Right lobe of liver (tissue), 6 donors: ENCODE measurements around the gene CIART. TPM values are rescaled to one million over a fixed set of nuclear protein-coding genes. Genes with fewer than 3 reads are reported as not detected.
A peak's percentile ranks its signal among the peaks of the same experiment; 100 is the strongest.
"Not testable (repeated sequence)": the region's sequence is repeated elsewhere in the genome, so short reads cannot be mapped to it uniquely, and the experiment has no call there.

Experiments used
- ATAC-seq, 4 donors: fragments of 200-7000 bp; cut with Tn5 transposase; one replicate each; pipeline ENCODE4 v1.9.1; 2020; ENCODE audit warnings: mild to moderate bottlenecking in 4 of 4, moderate library complexity in 4 of 4
- DNase-seq, 3 donors: peaks; one replicate each; pipeline ENCODE4 v3.0.0-alpha.2; 2020
- H3K27ac ChIP-seq, 3 donors: fragments of 200-600 bp; one replicate each; pipeline ENCODE4 v1.8.0; 2022
- H3K27me3 ChIP-seq, 2 donors: fragments of 200-600 bp; one replicate each; pipeline ENCODE4 v1.8.0; 2022
- H3K36me3 ChIP-seq, 4 donors: fragments of 200-600 bp; sonication (generic) in 1 of 4; one replicate each; pipeline versions ENCODE4 v1.5.1 to v1.8.0; 2017 to 2022; ENCODE audit warnings: control low read depth in 1 of 4
- H3K4me1 ChIP-seq, 4 donors: fragments of 200-600 bp; sonication (generic) in 1 of 4; one replicate each; pipeline versions ENCODE4 v1.5.1 to v1.8.0; 2017 to 2022; ENCODE audit warnings: control low read depth in 1 of 4
- H3K4me3 ChIP-seq, 3 donors: fragments of 200-600 bp; one replicate each; pipeline ENCODE4 v1.8.0; 2022
- H3K9me3 ChIP-seq, 4 donors: fragments of 200-600 bp; sonication (generic) in 1 of 4; one replicate each; pipeline versions ENCODE4 v1.5.1 to v1.8.0; 2017 to 2022; ENCODE audit warnings: control low read depth in 1 of 4
- POLR2A ChIP-seq: fragments of 450-650 bp; IDR thresholded peaks from one replicate; pipeline ENCODE4 v1.6.1; 2017; ENCODE audit warnings: antibody characterized with exemption, mild to moderate bottlenecking
- WGBS: methylation state at CpG from one replicate; pipeline ENCODE4 v1.1.6; 2018; ENCODE audit warnings: low coverage, low lambda C conversion rate; ENCODE audit not compliant: insufficient coverage; ENCODE audit errors: missing lambda C conversion rate; 5-methylcytosine and 5-hydroxymethylcytosine counted together
- intact Hi-C, 2 donors: fragments of 100-400 bp; cut with DNase I; formaldehyde crosslinking; loops; one replicate each; pipeline versions ENCODE4 v1.11.2 to v1.14.1; 2022
- long read RNA-seq: library from polyadenylated mRNA; unstranded; transcript quantifications from one replicate; pipeline ENCODE4 v2.0.0, GENCODE V29; 2019
- total RNA-seq, 6 experiments: library from RNA; depleted of rRNA in 2 of 6; stranded (reverse); fragments of >200 nt in 2 of 6; fragmentation: NEBNext Ultra II Directional in 3 of 6; extraction: Animal tissue kit (Norgen Biotek cat#: 25700) in 3 of 6; gene quantifications; one replicate each; pipeline versions ENCODE4 v1.1.0 to v1.2.4, GENCODE V29; 2016 to 2023
- TF ChIP-seq, protein P1 (sequence below), 4 donors: fragments of 200-600 bp in 3 of 4; fragments of 450-650 bp in 1 of 4; IDR thresholded peaks; one replicate each; pipeline versions ENCODE4 v1.5.1 to v1.8.0; 2016 to 2022; ENCODE audit warnings: antibody characterized with exemption in 4 of 4, mild to moderate bottlenecking in 2 of 4
- donor health status: DM: no; HTN: yes; CAD: no.
- donor health status: DM: no; HTN: no; CAD: no.
- donor health status: DM: no; HTN: no; CAD: no.
- donor health status: DM: no; HTN: yes; CAD: no.
- donor health status: DM: no; HTN: yes; CAD: no.

CIART gene, protein sequence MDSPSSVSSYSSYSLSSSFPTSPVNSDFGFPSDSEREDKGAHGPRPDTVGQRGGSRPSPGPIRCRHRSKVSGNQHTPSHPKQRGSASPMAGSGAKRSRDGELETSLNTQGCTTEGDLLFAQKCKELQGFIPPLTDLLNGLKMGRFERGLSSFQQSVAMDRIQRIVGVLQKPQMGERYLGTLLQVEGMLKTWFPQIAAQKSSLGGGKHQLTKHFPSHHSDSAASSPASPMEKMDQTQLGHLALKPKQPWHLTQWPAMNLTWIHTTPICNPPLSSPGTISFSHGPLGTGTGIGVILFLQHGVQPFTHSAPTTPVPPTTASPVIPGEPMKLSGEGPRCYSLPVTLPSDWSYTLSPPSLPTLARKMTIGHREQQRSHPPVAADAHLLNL
- 1 to 10 TPM; 2.0 to 8.4 (median 4.4) TPM for total RNA-seq
- long read RNA-seq, partial matches to known transcripts = 0 of 1 reads
- long read RNA-seq, other reads (novel, unspliced or antisense) = 0 of 1 reads

DNA sequence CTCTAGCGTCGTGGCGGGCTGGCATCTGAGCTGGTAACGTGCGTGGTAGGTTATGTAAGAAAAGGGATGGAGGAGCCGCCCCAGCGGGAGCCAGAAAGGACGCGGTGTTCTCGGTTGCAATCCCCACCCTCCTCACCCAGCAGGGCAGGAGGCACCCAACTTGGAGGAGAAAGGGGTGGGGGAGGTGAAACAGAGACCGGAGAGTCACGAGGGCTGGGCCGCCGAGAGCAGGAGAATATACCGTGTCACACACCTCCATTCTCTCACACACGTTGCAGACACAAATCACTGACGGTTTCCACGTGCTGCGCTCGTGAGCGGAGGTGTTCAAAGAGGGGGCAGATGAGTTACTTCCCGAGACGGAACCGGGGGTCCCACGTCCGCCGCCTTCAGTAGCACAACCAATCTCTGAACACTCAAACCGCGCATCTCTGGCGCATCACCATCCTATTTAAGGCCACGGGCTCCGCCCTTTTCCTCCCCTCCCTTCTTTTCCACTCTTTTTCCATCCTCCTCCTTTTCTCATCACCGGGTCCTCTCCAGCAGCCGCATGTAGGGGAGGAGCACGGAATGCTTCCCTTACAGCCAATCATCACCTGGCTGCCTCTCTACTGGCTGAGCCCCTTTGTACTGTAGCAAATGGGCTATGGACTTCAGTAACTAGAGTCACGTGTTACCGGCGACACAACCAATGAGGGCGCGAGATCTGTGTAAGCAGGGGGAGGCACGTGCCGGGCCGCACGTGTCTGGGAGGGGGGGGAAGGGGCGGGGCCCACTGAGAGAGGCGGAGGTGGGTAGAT lies at the start of gene CIART:
CIART (plus strand) TSS at position 797 of the 800 bp plus-strand sequence. CDS start 714 bp downstream, outside the sequence.
- Histone ChIP-seq H3K27ac (peak within 1 kb of the TSS; percentile 36 to 86 (median 85)), H3K4me3 (peak within 1 kb of the TSS; percentile 35 to 62 (median 62)), H3K9me3 (no peaks in the 10 kb centered on the region), H3K27me3 (no peaks in the 10 kb centered on the region), H3K36me3 (peaks cover 0 to 5% (median 0%) of the 10 kb centered on the region in 4 donors), H3K4me1 (peaks cover 0 to 43% (median 13%) of the 10 kb centered on the region in 4 donors)
- TF ChIP-seq, protein P1, sequence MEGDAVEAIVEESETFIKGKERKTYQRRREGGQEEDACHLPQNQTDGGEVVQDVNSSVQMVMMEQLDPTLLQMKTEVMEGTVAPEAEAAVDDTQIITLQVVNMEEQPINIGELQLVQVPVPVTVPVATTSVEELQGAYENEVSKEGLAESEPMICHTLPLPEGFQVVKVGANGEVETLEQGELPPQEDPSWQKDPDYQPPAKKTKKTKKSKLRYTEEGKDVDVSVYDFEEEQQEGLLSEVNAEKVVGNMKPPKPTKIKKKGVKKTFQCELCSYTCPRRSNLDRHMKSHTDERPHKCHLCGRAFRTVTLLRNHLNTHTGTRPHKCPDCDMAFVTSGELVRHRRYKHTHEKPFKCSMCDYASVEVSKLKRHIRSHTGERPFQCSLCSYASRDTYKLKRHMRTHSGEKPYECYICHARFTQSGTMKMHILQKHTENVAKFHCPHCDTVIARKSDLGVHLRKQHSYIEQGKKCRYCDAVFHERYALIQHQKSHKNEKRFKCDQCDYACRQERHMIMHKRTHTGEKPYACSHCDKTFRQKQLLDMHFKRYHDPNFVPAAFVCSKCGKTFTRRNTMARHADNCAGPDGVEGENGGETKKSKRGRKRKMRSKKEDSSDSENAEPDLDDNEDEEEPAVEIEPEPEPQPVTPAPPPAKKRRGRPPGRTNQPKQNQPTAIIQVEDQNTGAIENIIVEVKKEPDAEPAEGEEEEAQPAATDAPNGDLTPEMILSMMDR (IDR thresholded peaks at IDR 0.05) = no peak
- peak; percentile 49 for TF ChIP-seq POLR2A
- peak; percentile 80 to 93 (median 84) for ATAC-seq
- peak; percentile 86 to 96 (median 95) for DNase-seq
- intact Hi-C loops = no loop called here
- WGBS = 2% methylated on average over 36 of the region's 46 CpGs

DNA sequence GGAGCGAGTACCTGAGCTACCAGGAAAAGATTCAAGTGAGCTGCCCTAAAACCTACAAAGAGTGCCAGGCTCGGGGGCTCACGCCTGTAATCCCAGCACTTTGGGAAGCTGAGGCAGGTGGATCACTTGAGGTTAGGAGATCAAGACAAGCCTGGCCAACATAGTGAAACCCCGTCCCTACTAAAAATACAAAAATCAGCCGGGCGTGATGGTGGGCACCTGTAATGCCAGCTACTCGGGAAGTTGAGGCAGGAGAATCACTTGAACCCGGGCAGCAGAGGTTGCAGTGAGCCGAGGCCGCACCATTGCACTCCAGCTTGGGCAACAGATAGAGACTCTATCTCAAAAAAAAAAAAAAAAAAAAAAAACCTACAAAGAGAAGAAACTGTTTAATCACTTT lies 49.4 kb upstream of the CIART start:
- H3K27ac ChIP-seq, H3K4me3 ChIP-seq, ATAC-seq, H3K9me3 ChIP-seq, DNase-seq, H3K27me3 ChIP-seq, intact Hi-C loops: not testable (repeated sequence)
- Histone ChIP-seq H3K36me3 (peaks cover 0 to 13% (median 0%) of the 10 kb centered on the region in 4 donors), H3K4me1 (peaks cover 0 to 11% (median 0%) of the 10 kb centered on the region in 4 donors)
- 71% methylated on average over 6 of the region's 10 CpGs for WGBS

DNA sequence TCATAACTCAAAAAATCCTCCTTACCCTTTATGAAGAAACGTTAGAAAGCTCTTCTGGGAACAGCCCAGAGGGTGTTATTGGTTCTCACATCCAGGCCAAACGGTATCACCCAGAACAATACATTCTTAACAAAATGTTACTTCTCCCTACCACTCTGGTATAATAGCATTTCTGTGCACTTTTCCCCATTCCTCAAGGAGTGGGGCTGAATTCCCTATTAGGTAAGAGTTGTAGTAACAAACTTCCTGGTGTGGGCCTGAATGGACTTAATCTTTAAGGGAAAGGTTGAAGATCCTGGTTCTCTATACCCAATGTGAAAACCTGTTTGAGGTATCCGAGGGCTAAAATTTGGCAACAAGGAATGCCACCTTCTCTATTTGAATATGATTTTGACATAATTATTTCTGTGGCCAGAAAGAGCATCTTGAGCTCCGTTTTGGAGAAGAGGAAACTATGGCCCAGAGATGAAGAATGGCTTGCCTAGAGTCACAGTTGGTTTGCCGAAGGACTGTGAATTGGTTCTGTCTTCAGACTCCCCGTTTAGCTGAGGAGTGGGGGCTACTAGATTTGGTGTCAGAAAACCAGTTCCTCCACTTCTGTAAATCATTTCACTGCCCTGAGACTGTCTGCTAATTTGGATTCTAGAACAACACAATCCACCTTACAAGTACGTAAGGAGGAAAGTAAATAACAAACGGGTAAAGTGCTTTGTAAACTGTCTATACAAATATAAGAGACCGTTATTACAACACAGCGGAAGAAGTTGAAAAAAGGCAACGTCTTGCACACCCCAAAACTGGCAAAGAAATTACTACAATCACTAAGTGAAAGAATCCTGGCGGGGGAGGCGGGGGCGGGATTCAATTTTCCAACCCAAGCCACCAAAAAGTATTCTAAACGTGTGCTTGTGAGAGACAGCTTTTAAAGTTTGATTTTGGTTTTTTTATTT lies 48.7 kb upstream of the CIART start:
- Histone ChIP-seq H3K4me1 (peaks cover 0 to 11% (median 0%) of the 10 kb centered on the region in 4 donors), H3K9me3 (no peaks in the 10 kb centered on the region), H3K27me3 (no peaks in the 10 kb centered on the region), H3K36me3 (peaks cover 0 to 12% (median 0%) of the 10 kb centered on the region in 4 donors), H3K27ac (peak overlapping the region; percentile 97 to 98 (median 97)), H3K4me3 (peak overlapping the region; percentile 76 to 86 (median 80))
- intact Hi-C loops = no loop called here
- no peak for ATAC-seq
- no peak for DNase-seq
- TF ChIP-seq, protein P1 (IDR thresholded peaks at IDR 0.05) = no peak
- no peak for TF ChIP-seq POLR2A
- WGBS = 9% methylated on average over 15 of the region's 15 CpGs

DNA sequence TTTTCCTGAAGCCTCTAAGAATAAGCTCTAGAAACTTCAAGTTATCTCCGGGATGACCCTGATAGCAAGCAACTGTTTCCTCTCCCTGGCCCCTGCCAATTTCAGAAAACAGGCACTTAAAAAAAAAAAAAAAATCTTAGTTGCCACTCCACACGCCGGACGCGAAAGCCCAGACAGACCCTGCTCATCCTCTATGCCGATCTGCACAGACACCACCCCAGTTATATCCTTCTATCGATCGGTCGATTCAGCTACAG lies 48.1 kb upstream of the CIART start:
- H3K4me3 ChIP-seq = peak overlapping the region; percentile 76 to 86 (median 80)
- H3K27ac ChIP-seq = peak overlapping the region; percentile 97 to 98 (median 97)
- 0% methylated on average over 9 of the region's 9 CpGs for WGBS
- H3K36me3 ChIP-seq = peaks cover 0 to 6% (median 0%) of the 10 kb centered on the region in 4 donors
- ATAC-seq = no peak
- no peak for TF ChIP-seq POLR2A
- TF ChIP-seq, protein P1 (IDR thresholded peaks at IDR 0.05) = no peak
- intact Hi-C loops = no loop called here
- H3K27me3 ChIP-seq = no peaks in the 10 kb centered on the region
- no peak for DNase-seq
- peaks cover 0 to 11% (median 0%) of the 10 kb centered on the region in 4 donors for H3K4me1 ChIP-seq
- no peaks in the 10 kb centered on the region for H3K9me3 ChIP-seq
